Common myeloid progenitor, CD34-positive (primary cell): ENCODE measurements around the gene THRB.
A peak's percentile ranks its signal among the peaks of the same experiment; 100 is the strongest.

ENCODE experiments used
- CTCF ChIA-PET: fragments of 350-600 bp; sonication (Branson Sonifier 250); formaldehyde crosslinking; loops from one replicate; lab custom pipeline; 2021; ENCODE audit warnings: antibody characterized with exemption; lab: Charles Lee
- POLR2A ChIA-PET: fragments of 350-600 bp; sonication (Branson Sonifier 250); formaldehyde crosslinking; loops from one replicate; lab custom pipeline; 2021; ENCODE audit warnings: antibody characterized with exemption; lab: Charles Lee
- DNase-seq, 3 donors: peaks; one replicate each; pipeline versions ENCODE4 v3.0.0 to v3.0.0-alpha.2; 2013
- H3K27ac ChIP-seq, 2 experiments: 1 replicate in 1 of 2; 2 replicates in 1 of 2; pipeline ENCODE4 v1.7.0; 2013; ENCODE audit warnings: inconsistent platforms in 2 of 2, low read length in 2 of 2, mild to moderate bottlenecking in 2 of 2, low read depth in 1 of 2, moderate library complexity in 1 of 2; ENCODE audit not compliant: severe bottlenecking in 2 of 2, insufficient read depth in 1 of 2, poor library complexity in 1 of 2
- H3K27me3 ChIP-seq, 5 experiments: replicated peaks in 2 of 5; 1 replicate in 3 of 5; 2 replicates in 2 of 5; pipeline versions ENCODE4 v1.6.1 to v1.7.0; 2013; ENCODE audit warnings: low read length in 4 of 5, mild to moderate bottlenecking in 2 of 5, moderate library complexity in 2 of 5, inconsistent platforms in 1 of 5; ENCODE audit not compliant: insufficient read depth in 5 of 5, control insufficient read depth in 4 of 5
- H3K36me3 ChIP-seq, 4 experiments: 1 replicate in 2 of 4; 2 replicates in 2 of 4; pipeline versions ENCODE4 v1.6.1 to v1.7.0; 2013; ENCODE audit warnings: low read length in 3 of 4, control low read depth in 1 of 4, mild to moderate bottlenecking in 1 of 4; ENCODE audit not compliant: control insufficient read depth in 4 of 4, insufficient read depth in 4 of 4
- H3K4me1 ChIP-seq, 4 experiments: 1 replicate in 3 of 4; 2 replicates in 1 of 4; pipeline versions ENCODE4 v1.6.1 to v1.7.1; 2013; ENCODE audit warnings: low read length in 3 of 4, mild to moderate bottlenecking in 3 of 4, control low read depth in 1 of 4, inconsistent platforms in 1 of 4, moderate library complexity in 1 of 4; ENCODE audit not compliant: control insufficient read depth in 4 of 4, insufficient read depth in 4 of 4; ENCODE audit errors: control extremely low read depth in 1 of 4
- H3K4me3 ChIP-seq, 7 experiments: 1 replicate in 4 of 7; 2 replicates in 3 of 7; pipeline versions ENCODE4 v1.5.1 to v1.7.0; 2013; ENCODE audit warnings: mild to moderate bottlenecking in 7 of 7, low read length in 6 of 7, moderate library complexity in 6 of 7, inconsistent platforms in 2 of 7, low read depth in 2 of 7, control low read depth in 1 of 7; ENCODE audit not compliant: insufficient read depth in 4 of 7, control insufficient read depth in 1 of 7; ENCODE audit errors: extremely low read depth in 1 of 7
- H3K9me3 ChIP-seq, 5 experiments: 1 replicate in 4 of 5; 2 replicates in 1 of 5; pipeline versions ENCODE4 v1.6.1 to v1.7.1; 2013; ENCODE audit warnings: low read length in 4 of 5, mild to moderate bottlenecking in 2 of 5, inconsistent platforms in 1 of 5, low read depth in 1 of 5, moderate library complexity in 1 of 5; ENCODE audit not compliant: control insufficient read depth in 4 of 5, insufficient read depth in 2 of 5; ENCODE audit errors: control extremely low read depth in 1 of 5
- WGBS: methylation state at CpG from one replicate; pipeline ENCODE4 v1.1.5; 2013; ENCODE audit not compliant: insufficient coverage; 5-methylcytosine and 5-hydroxymethylcytosine counted together

THRB gene

GRCh38 chr3:24522146-24522579, 27.5 kb upstream of the THRB start:
- H3K4me3 ChIP-seq, result peak overlapping the region; percentile 66 to 82 (median 77)
- no peaks in the 10 kb centered on the region for H3K36me3 ChIP-seq
- no peak overlapping the region for H3K27ac ChIP-seq
- ChIA-PET POLR2A (interaction anchor here (0.5 kb wide), 1 partner anchor 121 kb away, joined by 3 read pairs; no protein-coding TSS in a partner anchor), CTCF (interaction anchor here (1.4 kb wide), 1 partner anchor 14 kb away, joined by 3 read pairs; no protein-coding TSS in a partner anchor)
- 0% methylated on average over 10 of the region's 16 CpGs for WGBS
- H3K4me1 ChIP-seq, result peaks cover 0 to 26% (median 15%) of the 10 kb centered on the region in 4 experiments
- peaks cover 0 to 2% (median 0%) of the 10 kb centered on the region in 5 experiments for H3K9me3 ChIP-seq
- peaks cover 0 to 6% (median 2%) of the 10 kb centered on the region in 5 experiments for H3K27me3 ChIP-seq
- DNase-seq, result no peak

GRCh38 chr3:24521420-24522145, 26.9 kb upstream of the THRB start:
- ChIA-PET POLR2A (interaction anchor here (0.5 kb wide), 1 partner anchor 120 kb away, joined by 3 read pairs; no protein-coding TSS in a partner anchor), CTCF (interaction anchor here (0.7 to 1.4 kb wide), 8 partner anchors 12 to 162 kb away, joined by 3 to 5 read pairs (median 3); no protein-coding TSS in a partner anchor)
- H3K27me3 ChIP-seq, result peaks cover 0 to 6% (median 2%) of the 10 kb centered on the region in 5 experiments
- no peaks in the 10 kb centered on the region for H3K36me3 ChIP-seq
- peak; percentile 49 to 82 (median 75) for DNase-seq
- peak overlapping the region in 1 of 2 experiments; percentile 21 for H3K27ac ChIP-seq
- H3K9me3 ChIP-seq, result peaks cover 0 to 2% (median 0%) of the 10 kb centered on the region in 5 experiments
- WGBS, result under 1% methylated on average over 76 of the region's 79 CpGs
- H3K4me3 ChIP-seq, result peak overlapping the region; percentile 66 to 82 (median 77)
- H3K4me1 ChIP-seq, result peaks cover 0 to 26% (median 15%) of the 10 kb centered on the region in 4 experiments

- peaks cover 0 to 25% (median 15%) of the 10 kb centered on the region in 4 experiments for H3K4me1 ChIP-seq
- H3K9me3 ChIP-seq, result peaks cover 0 to 2% (median 0%) of the 10 kb centered on the region in 5 experiments
- H3K27ac ChIP-seq, result peak overlapping the region in 1 of 2 experiments; percentile 21
- CTCF ChIA-PET, result interaction anchor here (0.6 to 1.4 kb wide), 9 partner anchors 13 to 163 kb away, joined by 3 to 5 read pairs (median 3); no protein-coding TSS in a partner anchor
- peak in 1 of 3 donors; percentile 6 for DNase-seq
- peaks cover 0 to 6% (median 2%) of the 10 kb centered on the region in 5 experiments for H3K27me3 ChIP-seq
- H3K36me3 ChIP-seq, result no peaks in the 10 kb centered on the region
- POLR2A ChIA-PET, result no interaction called here
- WGBS, result 0% methylated on average over 6 of the region's 8 CpGs
- peak overlapping the region; percentile 66 to 82 (median 77) for H3K4me3 ChIP-seq
Measured at GRCh38 chr3:24520976-24521419, 26.3 kb upstream of the THRB start.

- 90% methylated on average over 2 of the region's 2 CpGs for WGBS
- Histone ChIP-seq H3K4me1 (peaks cover 0 to 23% (median 15%) of the 10 kb centered on the region in 4 experiments), H3K27ac (no peak overlapping the region), H3K36me3 (no peaks in the 10 kb centered on the region), H3K27me3 (peaks cover 0 to 6% (median 0%) of the 10 kb centered on the region in 5 experiments), H3K4me3 (no peak overlapping the region), H3K9me3 (peaks cover 0 to 2% (median 0%) of the 10 kb centered on the region in 5 experiments)
- ChIA-PET CTCF (interaction anchor here (1.3 to 1.4 kb wide), 2 partner anchors 14 to 164 kb away, joined by 3 to 5 read pairs; no protein-coding TSS in a partner anchor), POLR2A (no interaction called here)
- DNase-seq, result no peak
Measured at GRCh38 chr3:24520101-24520495, 25.4 kb upstream of the THRB start.

- 76% methylated on average over 7 of the region's 15 CpGs for WGBS
- H3K4me1 ChIP-seq, result peaks cover 0 to 23% (median 15%) of the 10 kb centered on the region in 4 experiments
- CTCF ChIA-PET, result no interaction called here
- peaks cover 0 to under 1% (median 0%) of the 10 kb centered on the region in 5 experiments for H3K9me3 ChIP-seq
- peaks cover 0 to 6% (median 0%) of the 10 kb centered on the region in 5 experiments for H3K27me3 ChIP-seq
- no peak overlapping the region for H3K4me3 ChIP-seq
- peak; percentile 67 to 93 (median 92) for DNase-seq
- POLR2A ChIA-PET, result no interaction called here
- H3K27ac ChIP-seq, result no peak overlapping the region
- no peaks in the 10 kb centered on the region for H3K36me3 ChIP-seq
Measured at GRCh38 chr3:24519368-24520100, 24.9 kb upstream of the THRB start.

GRCh38 chr3:24518990-24519367, 24.3 kb upstream of the THRB start:
- no peak overlapping the region for H3K4me3 ChIP-seq
- no peak for DNase-seq
- H3K9me3 ChIP-seq, result no peaks in the 10 kb centered on the region
- H3K27me3 ChIP-seq, result peaks cover 0 to 6% (median 0%) of the 10 kb centered on the region in 5 experiments
- ChIA-PET CTCF (no interaction called here), POLR2A (no interaction called here)
- WGBS, result 68% methylated on average over 2 of the region's 4 CpGs
- no peaks in the 10 kb centered on the region for H3K36me3 ChIP-seq
- H3K4me1 ChIP-seq, result peaks cover 0 to 23% (median 15%) of the 10 kb centered on the region in 4 experiments
- H3K27ac ChIP-seq, result no peak overlapping the region
